Muscle layer of colon (tissue), 2 donors: ENCODE results near the gene MYO18B.

Experiments
- H3K27ac ChIP-seq: one replicate; pipeline ENCODE4 v1.7.0; 2013; ENCODE audit warnings: low read depth, mild to moderate bottlenecking, low read length, moderate library complexity
- H3K27me3 ChIP-seq, 2 donors: one replicate each; pipeline ENCODE4 v1.7.0; 2013; ENCODE audit warnings: low read length in 2 of 2, mild to moderate bottlenecking in 2 of 2; ENCODE audit not compliant: insufficient read depth in 2 of 2, control insufficient read depth in 1 of 2
- H3K36me3 ChIP-seq: one replicate; pipeline ENCODE4 v1.7.0; 2013; ENCODE audit warnings: mild to moderate bottlenecking, low read length; ENCODE audit not compliant: insufficient read depth
- H3K4me1 ChIP-seq: one replicate; pipeline ENCODE4 v1.7.0; 2013; ENCODE audit warnings: mild to moderate bottlenecking, low read length; ENCODE audit not compliant: insufficient read depth
- H3K4me3 ChIP-seq, 2 donors: one replicate each; pipeline ENCODE4 v1.7.0; 2013; ENCODE audit warnings: low read length in 2 of 2, low read depth in 1 of 2, mild to moderate bottlenecking in 1 of 2, moderate library complexity in 1 of 2
- H3K9ac ChIP-seq: one replicate; pipeline ENCODE4 v1.7.0; 2013; ENCODE audit warnings: low read length
- H3K9me3 ChIP-seq: one replicate; pipeline ENCODE4 v1.7.0; 2013; ENCODE audit warnings: mild to moderate bottlenecking, low read length
- donor health status: abdominal sarcoma.
- donor health status: Adenocarcinoma of cecum.

Gene MYO18B

DNA sequence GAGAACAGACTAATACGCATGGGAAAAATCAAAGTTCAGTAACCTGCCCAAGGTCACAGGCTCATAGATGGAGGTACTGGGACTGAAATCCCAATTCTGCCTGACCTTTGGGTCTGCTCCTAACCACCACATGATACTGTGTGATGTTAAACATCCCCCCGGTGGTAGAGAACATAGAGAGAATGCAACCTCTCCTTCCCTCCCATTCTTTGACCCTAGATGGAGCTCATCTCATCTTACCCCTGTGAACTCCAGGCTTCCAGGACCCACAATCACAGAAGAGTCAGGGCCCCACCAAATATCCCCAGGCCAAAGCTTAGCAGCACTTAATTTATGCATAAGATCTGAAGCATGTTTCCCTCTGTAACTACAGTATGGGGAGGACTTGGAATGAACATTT, 198.5 kb downstream of the MYO18B start:
- no peak overlapping the region for H3K27ac ChIP-seq
- H3K9ac ChIP-seq = no peak overlapping the region
- H3K9me3 ChIP-seq = no peaks in the 10 kb centered on the region
- no peaks in the 10 kb centered on the region for H3K36me3 ChIP-seq
- H3K4me3 ChIP-seq = no peak overlapping the region
- H3K4me1 ChIP-seq = no peaks in the 10 kb centered on the region
- peaks cover 0 to 8% of the 10 kb centered on the region in 2 donors for H3K27me3 ChIP-seq

DNA sequence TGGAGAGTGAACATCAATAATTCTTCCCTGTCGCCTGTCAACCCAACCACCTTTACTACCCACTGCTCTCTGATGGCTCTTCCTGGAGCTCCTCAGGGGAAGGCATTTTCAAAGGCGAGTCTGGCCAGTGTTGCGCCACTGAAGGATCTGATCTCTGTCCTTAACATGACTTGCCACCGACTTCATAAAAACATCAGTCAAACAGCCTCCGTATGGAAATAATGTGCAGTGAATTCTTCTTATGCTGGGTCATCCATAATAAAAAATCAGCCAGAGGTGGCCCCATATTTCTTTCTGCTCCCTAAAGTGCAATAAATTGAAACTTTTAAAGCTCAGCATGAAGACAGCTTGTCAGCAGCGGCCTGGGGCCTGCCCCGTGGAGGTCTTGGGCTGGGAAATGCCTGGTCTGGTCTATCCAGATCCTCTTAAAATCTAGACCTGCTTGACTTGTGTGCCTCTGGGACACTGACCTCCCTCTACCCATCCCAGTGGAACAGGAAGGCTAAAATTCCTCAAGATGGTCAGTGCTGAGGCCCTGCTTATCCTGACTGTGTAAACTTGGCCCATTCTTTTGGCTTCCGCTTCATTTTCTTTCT, 199.5 kb downstream of the MYO18B start:
- no peak overlapping the region for H3K9ac ChIP-seq
- H3K9me3 ChIP-seq = no peaks in the 10 kb centered on the region
- no peak overlapping the region for H3K4me3 ChIP-seq
- no peak overlapping the region for H3K27ac ChIP-seq
- no peaks in the 10 kb centered on the region for H3K4me1 ChIP-seq
- no peaks in the 10 kb centered on the region for H3K36me3 ChIP-seq
- peaks cover 0 to 4% of the 10 kb centered on the region in 2 donors for H3K27me3 ChIP-seq

DNA sequence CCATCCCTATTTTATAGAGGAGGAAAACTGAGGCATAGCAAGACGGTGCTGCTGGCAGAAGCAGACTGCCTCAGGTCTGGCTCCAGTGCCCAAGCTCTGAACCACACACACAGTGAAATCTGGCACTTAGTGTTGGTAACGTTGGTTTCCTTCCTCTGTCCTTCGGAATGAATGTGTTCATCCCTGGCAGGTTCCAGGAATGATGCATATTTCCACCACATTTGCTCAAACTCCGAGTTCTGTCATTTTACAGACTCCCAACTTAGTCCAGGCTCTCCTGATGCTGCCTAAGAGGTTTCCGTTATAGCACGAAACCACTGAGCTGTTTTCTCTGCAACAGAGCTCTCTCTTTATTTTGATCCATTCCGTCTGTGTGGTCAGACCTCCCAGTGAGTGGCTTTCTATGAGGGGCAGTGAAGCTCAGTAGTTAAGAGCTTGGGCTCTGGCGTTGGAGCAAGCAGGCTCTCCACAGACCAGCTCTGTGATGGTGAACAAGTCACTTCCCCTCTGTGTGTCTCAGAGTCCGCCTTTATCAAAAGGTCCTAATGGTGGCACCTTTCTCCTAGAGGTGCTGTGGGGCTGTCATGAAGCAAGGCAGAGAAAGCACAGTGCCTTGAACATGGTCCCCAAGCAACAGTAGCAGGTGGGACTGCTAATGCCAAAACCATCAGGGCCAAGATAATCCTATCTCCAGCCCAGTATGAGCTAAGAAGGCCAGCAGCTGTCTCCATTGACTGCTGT, 200.3 kb downstream of the MYO18B start:
- H3K27me3 ChIP-seq = peaks cover 0 to 4% of the 10 kb centered on the region in 2 donors
- H3K36me3 ChIP-seq = no peaks in the 10 kb centered on the region
- H3K4me1 ChIP-seq = no peaks in the 10 kb centered on the region
- H3K27ac ChIP-seq = no peak overlapping the region
- no peak overlapping the region for H3K4me3 ChIP-seq
- H3K9ac ChIP-seq = no peak overlapping the region
- H3K9me3 ChIP-seq = no peaks in the 10 kb centered on the region

DNA sequence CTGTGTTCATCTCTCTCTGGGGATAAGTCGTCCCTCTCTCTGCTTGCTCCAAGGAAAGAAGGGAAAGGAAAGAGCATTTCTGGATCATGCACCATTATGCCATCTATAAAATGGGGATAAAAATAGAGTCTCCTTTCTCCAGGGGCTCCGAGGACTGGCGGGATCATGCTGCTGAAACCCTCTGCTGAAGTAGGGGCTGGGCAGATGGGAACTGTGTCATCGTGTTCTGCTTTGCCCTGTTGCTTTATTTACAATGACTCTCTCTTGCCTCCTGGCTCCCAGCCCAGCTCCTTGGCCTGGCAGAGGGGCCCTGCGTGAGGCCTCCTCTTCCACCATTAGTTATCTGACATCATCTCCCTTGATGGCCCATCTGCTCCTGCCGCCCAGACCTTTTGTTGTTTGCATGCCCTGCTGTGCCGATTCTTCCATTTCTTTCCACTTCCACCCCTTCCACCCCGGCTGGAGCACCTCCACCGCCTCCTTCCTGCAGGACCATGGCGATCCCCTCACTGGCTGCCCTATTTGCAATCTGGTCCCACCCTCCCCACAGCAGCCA, 200.9 kb downstream of the MYO18B start:
- H3K36me3 ChIP-seq = no peaks in the 10 kb centered on the region
- peaks cover 0 to 4% of the 10 kb centered on the region in 2 donors for H3K27me3 ChIP-seq
- no peaks in the 10 kb centered on the region for H3K4me1 ChIP-seq
- H3K27ac ChIP-seq = no peak overlapping the region
- no peak overlapping the region for H3K9ac ChIP-seq
- H3K9me3 ChIP-seq = no peaks in the 10 kb centered on the region
- H3K4me3 ChIP-seq = no peak overlapping the region

DNA sequence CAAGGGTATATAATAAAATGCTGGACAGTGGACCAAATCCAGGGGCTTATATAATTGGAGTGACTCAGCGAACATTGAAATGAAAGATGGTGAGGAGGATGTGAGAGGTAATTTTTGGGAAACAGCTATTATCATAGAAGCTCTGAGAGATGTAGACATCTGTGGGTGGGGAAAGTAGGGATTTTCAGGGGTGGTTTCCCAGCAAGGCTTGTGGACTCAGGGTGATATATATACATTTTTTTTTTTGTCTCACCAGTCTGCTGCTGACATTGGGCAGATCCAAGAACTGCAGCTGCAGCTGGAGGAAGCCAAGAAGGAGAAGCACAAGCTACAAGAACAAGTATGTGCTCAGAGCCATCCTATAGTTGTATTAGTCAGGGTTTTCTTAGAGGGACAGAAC, 208.1 kb downstream of the MYO18B start:
- Histone ChIP-seq H3K36me3 (no peaks in the 10 kb centered on the region), H3K4me1 (no peaks in the 10 kb centered on the region), H3K27ac (no peak overlapping the region), H3K27me3 (peaks cover 0 to 7% of the 10 kb centered on the region in 2 donors), H3K9me3 (no peaks in the 10 kb centered on the region), H3K9ac (no peak overlapping the region), H3K4me3 (no peak overlapping the region)

DNA sequence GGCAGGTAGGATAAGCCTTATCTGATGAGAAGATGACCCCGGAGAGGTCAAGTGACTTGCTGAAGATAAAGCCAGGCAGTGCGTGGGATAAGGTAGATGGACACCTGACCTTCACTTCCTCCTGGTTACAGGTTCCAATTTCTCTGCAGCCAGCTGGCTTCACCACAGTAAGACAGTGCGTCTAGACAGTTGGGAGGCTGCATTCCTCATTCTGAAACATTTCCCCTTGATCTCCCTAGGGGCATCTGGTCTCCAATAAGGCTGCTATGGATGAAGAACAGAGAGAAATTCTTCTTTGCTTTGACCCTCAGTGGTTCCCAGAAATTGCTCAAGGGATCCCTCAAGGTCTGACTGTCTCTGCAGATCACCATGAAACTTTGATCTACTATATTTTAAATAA, 211.3 kb downstream of the MYO18B start:
- no peaks in the 10 kb centered on the region for H3K36me3 ChIP-seq
- no peaks in the 10 kb centered on the region for H3K4me1 ChIP-seq
- H3K9me3 ChIP-seq = no peaks in the 10 kb centered on the region
- H3K9ac ChIP-seq = no peak overlapping the region
- no peak overlapping the region for H3K27ac ChIP-seq
- peaks cover 0 to 7% of the 10 kb centered on the region in 2 donors for H3K27me3 ChIP-seq
- H3K4me3 ChIP-seq = no peak overlapping the region

DNA sequence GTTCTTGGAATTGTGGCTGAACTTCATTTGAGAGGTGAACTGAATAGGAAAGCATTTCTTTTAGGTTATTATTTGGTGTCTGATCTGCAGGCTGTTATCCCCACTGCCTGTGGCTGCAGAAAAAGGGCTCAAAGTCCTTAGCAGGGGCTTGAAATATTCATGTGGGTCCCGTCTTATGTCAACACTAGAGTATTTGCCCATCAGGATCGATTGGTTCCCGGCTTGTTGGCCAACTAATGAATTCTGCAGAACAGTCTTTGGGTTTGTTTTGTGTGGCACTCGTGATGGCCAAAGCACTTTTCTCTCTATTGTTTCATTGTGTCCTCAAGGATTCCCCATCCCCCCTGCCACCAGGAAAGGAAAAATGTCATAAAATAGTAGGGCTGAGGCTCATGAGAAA, 211.9 kb downstream of the MYO18B start:
- Histone ChIP-seq H3K27ac (no peak overlapping the region), H3K27me3 (peaks cover 0 to 3% of the 10 kb centered on the region in 2 donors), H3K4me3 (no peak overlapping the region), H3K9me3 (no peaks in the 10 kb centered on the region), H3K9ac (no peak overlapping the region), H3K4me1 (no peaks in the 10 kb centered on the region), H3K36me3 (no peaks in the 10 kb centered on the region)

DNA sequence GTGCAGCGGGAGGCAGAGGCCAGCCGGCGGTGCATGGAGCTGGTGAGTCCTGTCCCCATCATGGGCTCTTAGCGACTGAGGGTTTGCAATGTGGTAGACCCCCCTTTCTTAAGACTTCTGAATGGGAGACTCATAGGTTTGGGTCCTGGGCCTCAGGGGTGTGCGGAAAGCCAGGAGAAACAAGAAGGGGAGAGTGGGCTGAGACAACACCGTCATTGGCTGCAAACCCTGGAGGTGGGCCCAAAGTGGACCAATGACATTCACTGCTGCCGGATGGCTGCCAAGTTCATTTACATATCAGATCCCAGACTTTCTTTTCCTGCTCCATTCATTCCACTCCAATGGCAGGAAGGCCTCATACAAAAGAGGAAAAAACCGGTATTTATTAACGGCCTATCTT, 213.3 kb downstream of the MYO18B start:
- Histone ChIP-seq H3K4me1 (no peaks in the 10 kb centered on the region), H3K36me3 (no peaks in the 10 kb centered on the region), H3K27me3 (no peaks in the 10 kb centered on the region), H3K27ac (no peak overlapping the region), H3K9me3 (no peaks in the 10 kb centered on the region), H3K4me3 (no peak overlapping the region), H3K9ac (no peak overlapping the region)

DNA sequence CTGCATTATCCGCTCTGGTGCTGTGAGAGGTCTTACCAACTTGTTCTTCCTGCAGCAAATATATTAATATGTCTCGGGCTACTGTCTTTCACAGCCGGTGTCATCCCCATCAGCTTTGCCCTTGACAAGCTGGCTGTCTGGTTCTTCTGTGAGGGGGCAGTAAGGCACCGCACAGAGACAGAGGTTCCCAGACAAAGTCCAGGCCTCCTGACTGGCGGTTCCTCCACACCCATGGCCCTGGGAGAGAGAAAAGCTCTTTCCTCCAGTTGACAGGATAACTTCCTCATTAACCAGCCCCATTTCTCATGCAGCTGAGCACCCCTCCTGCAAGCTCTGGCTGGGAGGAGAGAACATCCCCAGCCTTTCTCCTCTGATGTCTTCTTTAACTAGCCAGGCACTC, 214.8 kb downstream of the MYO18B start:
- H3K36me3 ChIP-seq = no peaks in the 10 kb centered on the region
- no peak overlapping the region for H3K4me3 ChIP-seq

DNA sequence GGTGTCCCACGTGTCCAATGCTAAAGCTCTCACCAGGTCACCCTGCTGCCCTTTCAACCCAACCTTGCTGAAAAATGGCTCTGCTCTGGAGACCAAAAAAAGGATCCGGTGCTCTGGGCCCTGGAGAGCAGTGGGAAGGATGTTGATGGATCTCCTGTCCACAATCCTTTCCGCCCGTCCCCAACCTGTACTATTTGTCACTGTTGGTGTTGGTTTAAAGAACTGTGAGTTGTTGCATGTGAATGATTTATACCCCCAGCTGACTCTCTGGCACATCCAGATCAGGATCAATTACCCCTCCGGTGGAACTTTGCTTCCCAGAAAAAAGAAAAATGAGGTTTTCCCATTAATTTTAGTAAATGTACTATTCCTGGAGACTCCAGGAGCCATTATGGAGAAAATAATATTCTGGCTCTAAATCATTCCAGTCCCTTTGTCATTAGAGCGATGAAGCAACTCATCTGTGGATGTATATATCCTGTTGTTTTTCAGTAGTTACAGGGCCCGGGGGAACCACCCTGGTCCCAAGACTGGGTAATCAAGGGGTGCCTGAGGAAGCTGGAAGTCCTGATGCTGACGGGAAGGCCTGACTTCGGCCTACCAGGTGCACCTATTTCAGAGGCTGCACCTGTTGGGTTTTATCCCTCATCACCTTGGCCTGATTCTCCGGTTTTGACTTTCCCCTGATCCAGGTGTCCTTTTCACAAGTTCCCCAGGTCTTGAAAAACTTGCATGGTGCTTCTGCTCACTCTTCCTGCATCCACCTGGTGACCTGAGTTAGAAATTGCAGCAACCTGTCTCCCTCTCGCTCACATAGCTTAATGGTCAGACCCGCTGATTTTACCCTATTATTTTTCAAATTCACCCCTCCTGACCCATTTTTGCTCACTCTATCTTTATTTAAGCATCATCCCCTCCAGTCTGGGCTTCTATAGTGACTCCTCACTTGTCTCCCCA, 218.1 kb downstream of the MYO18B start:
- peaks cover 0 to 4% of the 10 kb centered on the region in 2 donors for H3K27me3 ChIP-seq
- H3K36me3 ChIP-seq = no peaks in the 10 kb centered on the region
- H3K9me3 ChIP-seq = no peaks in the 10 kb centered on the region
- H3K9ac ChIP-seq = no peak overlapping the region
- H3K4me3 ChIP-seq = no peak overlapping the region
- no peaks in the 10 kb centered on the region for H3K4me1 ChIP-seq
- H3K27ac ChIP-seq = no peak overlapping the region

More for the DNA sequence above, 214.8 kb downstream of the MYO18B start:
- no peaks in the 10 kb centered on the region for H3K27me3 ChIP-seq
- no peaks in the 10 kb centered on the region for H3K9me3 ChIP-seq
- H3K27ac ChIP-seq = no peak overlapping the region
- no peak overlapping the region for H3K9ac ChIP-seq
- no peaks in the 10 kb centered on the region for H3K4me1 ChIP-seq

DNA sequence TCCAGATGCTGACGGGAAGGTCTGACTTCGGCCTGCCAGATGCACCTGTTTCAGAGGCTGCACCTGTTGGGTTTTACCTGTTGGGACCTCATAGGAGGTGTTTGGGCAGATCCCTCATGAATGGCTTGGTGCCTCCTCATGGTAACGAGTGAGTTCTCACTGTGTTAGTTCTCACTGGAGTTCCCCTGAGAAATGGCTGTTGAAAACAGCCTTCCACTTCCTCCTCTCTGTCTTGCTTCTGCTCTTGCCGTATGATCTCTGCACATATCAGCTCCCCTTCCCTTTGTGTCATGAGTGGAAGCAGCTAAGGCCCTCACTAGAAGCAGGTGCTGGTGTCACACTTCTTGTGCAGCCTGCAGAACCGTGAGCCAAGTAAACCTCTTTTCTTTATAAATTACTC, 219.7 kb downstream of the MYO18B start:
- Histone ChIP-seq H3K4me1 (no peaks in the 10 kb centered on the region), H3K4me3 (no peak overlapping the region), H3K27me3 (peaks cover 0 to 4% of the 10 kb centered on the region in 2 donors), H3K27ac (no peak overlapping the region), H3K9ac (no peak overlapping the region), H3K36me3 (no peaks in the 10 kb centered on the region), H3K9me3 (no peaks in the 10 kb centered on the region)
